GM19455 (cell line): Measurements from ENCODE around the gene PPP1R14C.
"Not testable (repeated sequence)": the region's sequence is repeated elsewhere in the genome, so short reads cannot be mapped to it uniquely, and the experiment has no call there.

ENCODE experiments used
- ATAC-seq: cut with Tn5 transposase; IDR thresholded peaks from one replicate; pipeline ENCODE4 v1.9.1; 2021; ENCODE audit not compliant: unreplicated experiment

PPP1R14C gene

DNA sequence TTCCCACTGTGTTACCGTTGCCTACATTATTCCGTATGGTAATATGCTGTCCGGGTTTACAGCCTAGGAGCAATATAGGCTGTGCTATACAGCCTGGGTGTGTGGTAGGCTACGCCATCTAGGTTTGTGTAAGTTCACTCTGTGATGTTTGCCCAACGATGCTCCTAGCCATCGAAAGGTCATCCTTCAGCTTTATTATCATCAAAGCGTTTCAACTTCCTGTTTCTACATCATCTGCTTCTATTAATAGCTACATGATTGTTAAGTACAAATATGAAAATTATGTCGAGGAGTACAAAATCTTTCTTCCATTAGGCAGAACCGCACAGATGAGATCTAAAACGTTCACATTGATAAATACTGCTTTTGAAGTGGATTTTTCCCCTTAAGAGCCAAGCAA lies 69.9 kb downstream of the PPP1R14C start:
- ATAC-seq = no peak

DNA sequence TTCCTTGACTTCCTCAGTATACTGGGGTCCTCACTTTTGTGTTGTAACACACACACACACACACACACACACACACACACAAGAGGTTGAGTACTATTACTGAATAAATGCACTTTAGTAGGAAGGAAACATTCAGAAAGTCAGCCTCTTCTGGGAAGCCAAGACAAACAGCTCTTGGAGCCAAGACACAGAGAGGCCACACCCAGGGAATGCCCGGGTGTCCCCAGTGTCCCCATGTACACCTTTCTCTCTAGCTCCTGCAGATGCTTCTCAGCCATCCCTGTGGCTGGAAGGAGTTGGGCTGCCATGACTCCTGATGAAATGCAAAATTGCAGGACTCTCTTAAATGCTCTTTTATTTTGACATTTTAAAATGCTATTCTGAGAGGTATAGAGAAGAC lies 70.5 kb downstream of the PPP1R14C start:
- no peak for ATAC-seq

DNA sequence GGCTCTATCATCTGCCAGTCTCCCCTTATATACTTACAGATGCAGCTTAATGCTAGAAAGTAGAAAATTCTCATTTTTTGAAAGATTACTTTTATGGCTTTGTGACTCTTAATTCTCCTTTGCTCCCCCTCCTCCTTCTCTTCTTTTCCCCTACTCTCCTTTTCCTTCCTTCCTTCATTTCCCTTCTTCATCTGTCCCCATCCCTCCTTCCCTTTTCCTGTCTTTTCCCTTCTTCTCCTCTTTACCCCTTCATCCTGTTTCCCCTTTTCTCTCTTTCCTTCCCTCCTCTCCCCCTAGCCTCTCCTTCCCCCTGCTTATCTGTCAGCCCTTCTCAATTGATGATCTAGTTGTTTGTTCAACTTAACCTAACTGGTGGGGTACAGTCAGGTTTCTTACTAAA lies 71.5 kb downstream of the PPP1R14C start:
- no peak for ATAC-seq

DNA sequence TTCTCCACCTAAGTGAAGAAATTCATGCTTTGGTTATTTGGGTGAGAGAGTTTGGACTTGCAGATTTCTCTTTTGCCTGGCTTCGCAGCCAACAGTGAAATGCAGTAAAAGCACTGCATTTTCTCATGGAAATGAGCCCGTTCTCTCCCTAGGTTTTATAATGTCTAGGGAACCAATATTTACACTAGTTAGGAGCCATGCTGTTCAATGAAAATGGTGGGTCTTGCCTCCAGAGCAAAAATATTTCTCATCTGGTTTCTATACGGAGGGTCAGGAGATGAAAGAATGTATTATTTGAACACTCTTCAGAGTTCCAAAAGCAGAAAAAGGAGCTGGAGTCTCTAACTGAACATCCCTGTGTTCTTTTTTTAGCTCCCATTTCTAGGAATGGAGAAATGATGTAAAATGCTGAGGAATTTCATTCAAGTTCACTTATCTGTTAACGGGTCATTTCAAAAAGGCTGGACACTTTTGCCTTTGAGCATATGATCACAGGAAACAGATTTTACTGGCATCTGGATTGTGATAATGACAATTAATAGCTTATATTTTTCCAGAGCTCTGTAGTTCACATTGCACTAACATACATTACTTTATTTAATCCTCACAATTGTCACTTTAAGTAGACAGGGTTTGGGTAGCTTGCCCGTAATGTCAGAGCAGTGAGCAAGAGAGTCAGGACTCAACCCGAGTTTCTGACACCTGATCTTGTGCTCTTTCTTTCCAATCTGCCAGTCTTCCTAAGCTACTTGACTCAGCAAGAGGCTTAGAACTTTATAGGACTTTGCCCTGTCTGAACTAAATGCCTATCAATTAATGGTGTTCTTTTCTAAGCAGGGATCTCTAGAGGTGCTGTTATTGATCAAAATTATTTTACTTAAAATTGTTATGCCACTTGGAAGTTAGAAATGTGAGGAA lies 78.0 kb downstream of the PPP1R14C start:
- no peak for ATAC-seq

DNA sequence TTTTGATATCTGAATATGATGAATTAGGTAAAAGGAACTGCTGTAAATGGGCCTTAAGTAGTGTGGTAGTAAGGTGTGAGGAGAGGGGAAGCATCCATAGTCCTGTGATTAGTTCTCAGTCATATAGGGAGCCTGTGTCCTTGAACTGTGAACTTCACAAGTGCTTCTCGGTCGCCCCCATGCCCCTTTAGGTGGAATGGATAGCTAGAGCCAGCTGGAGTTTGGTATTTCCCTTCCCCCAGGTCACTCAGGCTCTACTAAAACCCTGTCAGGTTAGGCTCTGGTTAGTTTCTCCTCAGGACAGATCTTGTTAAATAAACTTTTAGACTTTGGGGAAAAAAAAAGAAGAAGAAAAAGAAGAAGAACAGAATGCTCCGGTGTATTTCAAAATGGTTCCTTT lies 82.0 kb downstream of the PPP1R14C start:
- ATAC-seq = no peak

DNA sequence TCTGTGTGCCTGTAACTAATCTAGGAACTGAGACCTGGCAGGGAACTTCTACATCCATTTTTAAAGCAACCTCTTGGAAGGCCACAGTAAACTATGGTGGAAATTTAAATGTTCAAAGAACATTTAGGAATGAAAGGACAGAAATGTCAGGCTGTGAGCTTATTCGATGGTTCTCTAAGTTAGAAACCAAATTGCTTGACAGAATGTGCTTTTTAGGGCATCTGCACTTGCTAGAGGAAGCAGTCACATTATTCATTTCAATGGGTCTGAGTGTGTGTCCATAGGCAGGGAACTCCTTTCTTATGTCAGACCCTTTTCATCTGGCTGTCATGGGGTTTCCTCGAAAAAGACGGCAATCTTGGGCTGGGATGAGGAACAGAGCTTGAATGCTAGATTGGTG lies 84.4 kb downstream of the PPP1R14C start:
- ATAC-seq = no peak

DNA sequence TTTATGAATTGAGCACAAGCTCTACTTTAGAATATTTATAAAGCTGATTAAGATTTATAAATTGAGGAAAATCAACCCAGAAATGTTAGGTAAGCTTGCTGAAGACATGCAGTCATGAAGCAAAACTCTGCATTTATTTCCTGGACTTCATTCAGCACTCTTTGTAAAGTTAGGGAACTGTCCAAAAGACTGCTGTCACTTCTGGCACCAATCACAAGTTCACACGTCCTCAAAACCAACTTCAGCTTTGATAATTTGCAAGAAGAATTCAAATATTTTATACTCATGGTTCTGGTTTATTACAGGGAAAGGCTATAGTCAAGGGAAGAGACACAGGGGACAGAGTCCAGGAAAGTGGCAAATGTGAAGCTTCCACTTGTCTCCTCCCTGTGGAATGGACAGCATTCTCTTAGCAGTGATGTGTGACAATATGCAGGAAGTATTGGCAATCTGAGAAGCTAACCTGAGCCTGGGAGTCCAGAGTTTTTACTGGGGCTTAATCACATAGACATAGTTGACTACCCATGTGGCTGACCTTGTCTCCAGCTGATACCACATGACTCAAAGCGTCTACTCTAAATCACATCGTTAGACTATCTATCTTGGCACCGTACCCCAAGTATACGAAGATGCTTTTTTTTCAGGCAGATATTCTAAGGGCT lies 85.4 kb downstream of the PPP1R14C start:
- ATAC-seq = no peak

DNA sequence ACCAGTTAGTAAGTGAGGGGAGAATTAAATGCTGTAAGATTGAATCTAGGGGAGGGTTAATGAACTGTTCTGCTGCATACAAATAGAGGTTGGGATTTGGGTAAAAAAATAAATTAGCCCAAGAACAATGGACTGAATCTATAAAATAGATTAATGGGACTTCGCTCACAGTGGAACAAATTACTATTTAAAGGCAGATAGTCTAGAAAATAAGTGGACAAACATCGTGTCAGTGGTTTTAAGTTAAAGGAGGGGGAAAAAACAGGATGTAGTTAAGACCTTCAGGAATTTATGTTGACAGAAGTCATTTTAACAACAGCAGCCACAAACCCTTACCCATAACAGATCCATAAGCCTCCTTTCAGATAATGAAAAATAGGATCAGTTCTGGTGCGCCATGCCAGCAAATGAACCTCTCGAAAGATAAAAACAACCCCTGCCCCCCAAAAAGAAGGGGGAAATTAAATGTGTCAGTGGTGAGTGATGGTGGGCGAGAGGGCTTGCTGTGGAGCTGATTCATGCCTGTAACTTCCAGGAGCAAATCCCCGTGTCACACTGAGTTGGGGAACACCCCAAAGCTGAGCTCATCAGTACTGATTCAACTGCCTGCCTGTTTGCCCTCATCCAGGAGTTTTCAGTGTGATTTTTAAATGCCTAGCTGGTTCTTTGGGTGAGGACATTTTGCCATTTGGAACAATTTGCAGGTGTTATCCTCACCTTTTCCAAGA lies 86.8 kb downstream of the PPP1R14C start:
- ATAC-seq = no peak

DNA sequence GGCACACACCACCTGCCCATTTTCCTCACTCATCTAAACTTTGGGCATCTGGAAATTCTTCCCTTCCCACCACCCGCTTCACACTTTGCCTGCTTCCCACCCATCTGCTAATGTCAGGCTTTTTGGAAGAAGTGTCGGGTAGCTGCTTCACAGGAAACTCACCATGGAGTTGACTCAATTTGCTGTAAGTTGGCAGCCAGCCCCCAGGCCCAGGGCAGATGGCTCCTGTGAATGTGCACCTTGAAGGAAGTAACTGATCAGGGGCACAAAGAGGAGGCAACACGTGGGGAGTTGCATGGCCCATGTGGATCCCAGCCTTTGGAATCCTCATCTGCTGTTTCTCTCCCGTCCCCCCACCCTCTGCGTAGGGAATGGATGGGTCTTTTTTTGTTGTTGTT lies 87.3 kb downstream of the PPP1R14C start:
- ATAC-seq = no peak

DNA sequence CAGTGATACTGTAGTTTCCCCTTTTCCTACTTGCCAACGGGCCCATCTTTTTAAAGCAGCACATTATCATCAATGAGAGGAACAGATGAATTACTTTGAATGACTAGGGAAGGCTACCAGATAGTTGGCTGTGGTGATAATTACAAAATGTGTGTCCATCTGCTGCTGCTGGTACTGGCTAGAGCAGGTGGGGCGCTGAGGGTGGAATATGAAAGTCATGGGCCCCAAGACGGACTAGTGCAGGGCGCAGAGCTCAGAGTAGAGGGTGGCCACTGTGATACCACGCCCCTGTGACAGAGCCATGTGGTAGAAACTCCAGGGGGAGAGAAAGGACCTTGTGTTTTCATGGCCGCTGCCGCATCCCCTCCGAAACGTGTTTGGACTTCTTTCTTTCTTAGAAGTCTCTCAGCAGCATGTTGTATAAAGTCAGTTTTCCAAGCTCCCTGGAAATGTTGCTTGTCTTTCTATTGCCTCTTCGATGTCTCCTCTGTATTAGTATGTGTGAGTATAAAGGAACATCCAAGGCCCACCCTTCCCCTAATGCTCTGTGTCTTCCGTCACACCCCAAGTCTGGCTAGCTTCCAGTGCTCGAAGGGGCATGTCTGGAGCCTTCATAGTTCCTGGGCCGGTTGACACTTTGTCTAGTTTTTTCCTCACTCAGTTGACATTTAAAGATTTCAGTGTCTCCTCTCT lies 88.1 kb downstream of the PPP1R14C start:
- no peak for ATAC-seq

DNA sequence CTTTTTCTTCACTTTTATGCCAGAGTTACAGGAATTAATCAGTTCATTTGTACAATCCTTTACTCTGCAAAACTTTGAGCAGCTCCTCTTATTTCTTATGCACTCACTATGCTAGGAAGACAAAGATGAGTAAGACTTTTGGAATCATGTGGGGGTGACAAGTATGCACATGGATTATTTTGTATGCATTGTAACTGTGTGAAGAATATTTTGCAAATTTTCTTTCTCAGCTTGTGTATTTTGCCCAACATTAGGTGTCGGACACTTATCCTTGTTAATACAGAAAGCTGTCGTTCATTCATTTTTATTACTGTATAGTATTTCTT lies 88.6 kb downstream of the PPP1R14C start:
- no peak for ATAC-seq

DNA sequence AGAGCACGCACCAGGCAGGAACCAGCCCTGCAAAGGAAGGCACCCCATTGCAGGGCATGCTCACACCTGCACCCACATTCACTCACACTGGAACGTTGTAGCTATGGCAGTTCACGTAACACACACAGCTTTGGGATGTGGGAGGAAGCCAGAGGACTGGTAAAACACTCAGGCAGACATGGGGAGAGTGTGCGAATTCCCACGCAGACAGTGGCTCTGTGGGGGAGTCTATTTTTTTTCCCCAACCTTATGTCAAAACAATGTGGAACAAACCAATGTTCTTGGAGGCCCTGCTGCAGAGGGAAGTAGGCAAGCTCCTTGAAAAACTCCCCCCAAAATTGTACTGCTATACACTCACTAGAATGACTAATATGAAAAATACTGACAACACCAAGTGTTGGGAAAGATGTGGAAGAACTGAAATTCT lies 91.0 kb downstream of the PPP1R14C start:
- ATAC-seq = no peak

DNA sequence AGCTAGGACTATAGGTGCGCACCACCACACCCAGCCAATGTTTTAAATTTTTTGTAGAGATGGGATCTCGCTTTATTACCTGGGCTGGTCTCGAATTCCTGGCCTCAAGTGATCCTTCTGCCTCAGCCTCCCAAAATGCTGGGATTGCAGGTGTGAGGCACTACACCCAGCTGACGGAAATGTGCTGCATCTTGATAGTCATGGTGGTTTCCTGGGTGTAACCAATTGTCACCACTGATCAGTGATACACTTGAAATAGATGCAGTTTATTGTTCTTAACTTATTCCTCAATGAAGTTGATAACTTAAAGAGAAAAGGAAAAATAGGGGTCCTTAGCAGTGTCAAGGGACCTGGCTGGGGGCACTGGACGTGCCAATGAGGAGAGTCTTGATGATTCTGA lies 92.4 kb downstream of the PPP1R14C start:
- no peak for ATAC-seq

DNA sequence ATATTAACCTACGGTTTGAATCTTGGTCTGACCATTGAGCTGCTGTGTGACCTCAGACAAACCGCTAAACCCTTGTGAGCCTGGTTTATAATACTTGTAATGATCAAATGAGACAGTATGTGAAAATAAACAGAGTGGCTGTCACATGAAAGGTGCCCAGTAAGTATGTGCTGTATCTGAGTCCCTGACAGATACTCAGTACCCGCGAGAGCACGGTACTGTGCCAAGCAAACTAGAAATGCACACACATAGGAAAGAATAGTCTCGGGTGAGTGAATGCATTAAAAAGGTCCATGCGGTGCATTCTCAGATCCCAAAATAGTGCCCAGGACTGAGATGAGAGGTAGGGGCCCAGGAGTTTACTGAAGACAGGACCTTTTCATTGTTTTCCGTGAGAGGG lies 93.3 kb downstream of the PPP1R14C start:
- no peak for ATAC-seq

DNA sequence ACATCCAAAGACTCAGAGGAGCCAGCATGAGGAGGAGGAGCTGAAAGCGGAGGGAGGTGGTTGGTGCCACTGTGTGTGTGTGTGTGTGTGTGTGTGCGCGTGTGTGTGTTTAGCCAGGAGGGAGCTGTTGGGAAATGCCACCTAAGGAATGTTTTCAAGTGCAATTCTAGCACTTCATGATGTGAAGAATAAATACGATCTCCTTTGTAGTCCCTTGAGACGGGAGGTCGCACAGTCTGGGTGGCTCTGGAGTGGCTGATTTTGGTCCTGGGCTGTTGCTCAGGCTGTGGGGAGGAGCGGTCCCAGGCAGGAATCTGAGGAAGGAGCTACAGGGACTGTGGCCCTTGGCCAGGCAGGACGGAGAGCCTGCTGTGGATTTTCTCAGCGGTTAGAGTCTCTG lies 93.7 kb downstream of the PPP1R14C start:
- ATAC-seq = no peak

DNA sequence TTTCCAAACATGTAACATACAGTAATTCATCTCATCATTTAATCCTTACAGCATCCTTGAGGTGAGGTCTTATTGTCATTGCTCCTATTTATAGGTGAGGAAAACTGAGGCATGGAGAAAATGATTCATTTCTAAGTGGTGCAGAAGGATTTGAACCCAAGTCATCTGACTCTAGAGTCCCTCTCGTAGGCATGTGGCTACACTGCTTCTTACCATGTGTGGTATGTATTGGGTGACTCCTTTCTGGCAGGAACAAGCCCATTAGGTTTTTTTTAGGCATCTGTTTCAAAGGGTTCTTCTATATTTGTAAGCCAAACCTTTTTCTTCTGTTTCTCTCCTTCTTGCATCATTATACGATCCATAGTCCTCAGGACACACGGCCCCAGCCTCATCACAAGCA lies 94.8 kb downstream of the PPP1R14C start:
- ATAC-seq = no peak

DNA sequence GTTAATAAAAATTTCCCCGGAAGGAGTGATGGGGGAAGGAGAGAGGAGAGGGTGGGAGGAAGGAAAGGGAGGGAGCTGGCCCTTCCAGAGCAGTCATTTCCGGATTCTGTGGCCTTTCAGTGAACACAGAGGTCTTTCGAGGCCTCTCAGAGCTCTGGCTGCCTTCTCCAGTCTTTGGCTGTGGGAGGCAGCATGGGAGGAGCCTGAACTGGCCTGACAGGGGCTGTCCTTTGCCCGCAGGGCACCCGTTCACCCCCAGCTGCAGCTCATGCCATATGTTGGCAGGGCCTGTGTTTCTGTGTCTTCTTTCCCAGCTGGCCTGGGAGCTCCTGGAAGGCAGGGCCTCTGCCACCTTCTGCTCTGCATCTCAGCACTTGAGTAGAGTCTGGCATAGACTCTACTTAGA lies 95.5 kb downstream of the PPP1R14C start:
- ATAC-seq = no peak

DNA sequence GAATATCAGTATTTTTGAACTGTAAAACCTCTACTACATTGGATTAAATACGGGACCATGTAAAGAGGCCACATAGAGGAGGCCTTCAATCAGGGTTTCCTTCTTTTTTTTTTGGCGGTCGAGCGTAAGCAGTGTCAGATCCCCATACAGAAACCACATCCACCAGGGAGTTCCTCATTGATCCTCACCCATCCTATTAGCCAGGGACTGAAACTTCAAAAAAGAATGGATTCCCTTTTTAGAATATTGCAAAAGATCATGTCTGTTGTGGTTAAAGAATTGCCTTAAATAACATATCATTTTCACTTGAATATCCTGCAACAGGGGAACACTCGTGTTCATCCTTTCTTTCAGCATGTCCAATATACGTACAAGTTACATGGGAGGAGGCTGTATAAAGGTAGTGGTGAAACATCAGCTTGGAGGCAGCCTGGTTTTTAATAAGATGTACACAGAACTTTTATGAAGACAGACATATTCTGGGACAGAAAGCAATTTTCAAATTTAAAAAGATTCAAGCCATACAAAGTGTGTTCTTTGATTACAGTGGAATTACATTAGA lies 96.1 kb downstream of the PPP1R14C start:
- no peak for ATAC-seq

DNA sequence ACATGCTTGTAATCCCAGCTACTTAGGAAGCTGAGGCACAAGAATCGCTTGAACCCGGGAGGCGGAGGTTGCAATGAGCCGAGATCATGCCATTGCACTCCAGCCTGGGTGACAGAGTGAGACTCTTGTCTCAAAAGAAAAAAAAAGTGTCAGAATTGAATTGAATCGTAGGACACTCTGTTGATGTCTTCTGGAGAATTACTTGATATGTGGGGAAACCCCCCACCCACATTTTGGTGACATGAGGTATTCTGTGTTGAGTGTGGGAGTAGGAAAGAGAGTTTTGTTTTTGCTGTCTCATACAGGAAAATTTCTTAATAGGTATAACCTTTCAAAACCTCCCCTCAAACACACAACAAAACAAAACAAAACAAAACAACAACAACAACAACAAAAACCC lies 98.9 kb downstream of the PPP1R14C start:
- not testable (repeated sequence) for ATAC-seq

DNA sequence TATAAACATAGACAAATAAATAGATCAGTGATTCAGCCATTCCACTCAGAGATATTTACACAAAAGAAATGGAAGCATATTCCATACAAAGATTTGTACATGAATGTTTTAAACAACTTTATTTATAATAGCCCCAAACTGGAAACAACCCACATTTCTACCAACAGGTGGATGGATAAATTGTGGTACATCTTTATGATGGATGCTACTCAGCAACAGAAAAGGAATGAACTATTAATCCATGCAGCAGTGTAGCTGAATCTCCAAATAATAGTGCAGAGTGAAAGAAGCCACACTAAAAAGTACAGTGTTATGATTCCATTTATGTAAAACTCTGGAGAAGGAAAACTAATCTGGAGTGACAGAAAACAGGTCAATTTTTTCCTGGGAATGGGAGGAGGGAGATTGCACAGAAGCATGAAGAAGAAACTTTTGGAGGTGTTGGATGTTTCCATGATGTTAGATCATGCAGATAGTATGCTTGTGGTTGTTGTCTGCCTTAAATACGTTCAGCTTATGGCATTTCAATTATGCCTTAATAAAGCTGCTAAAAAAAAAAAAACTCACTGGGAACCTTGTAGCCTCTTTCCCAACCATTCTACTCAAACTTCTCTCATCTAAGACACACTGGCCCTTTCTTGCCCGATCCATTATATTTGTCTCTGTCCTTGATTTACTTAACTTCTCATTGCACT lies 100.9 kb downstream of the PPP1R14C start:
- no peak for ATAC-seq
